Dermis lymphatic vessel endothelial cell (primary cell): ENCODE data around the gene SDHD. TPM values are rescaled to one million over a fixed set of nuclear protein-coding genes. Genes with fewer than 3 reads are reported as not detected.

Experiments
- total RNA-seq: library from RNA; depleted of rRNA; stranded (reverse); fragments of >200 nt; gene quantifications from 2 replicates; pipeline ENCODE4 v1.2.1, GENCODE V29; 2014

The SDHD gene
- 148 and 213 TPM in 2 replicates for total RNA-seq

GRCh38 chr11:112086422-112087191 lies at the start of gene SDHD, which contains the start of gene TIMM8B:
Gene SDHD, plus strand, starts transcription at chr11:112086873. Its CDS starts 35 bp downstream, at chr11:112086908.
Gene TIMM8B, minus strand, starts transcription at chr11:112086756. Its CDS starts 33 bp downstream, at chr11:112086723.

GRCh38 chr11:112073941-112074811 lies 12.5 kb upstream of the SDHD start, which contains the start of the genes NKAPD1 and PIH1D2:
Gene NKAPD1, plus strand, starts transcription at chr11:112074299. Its CDS starts 1,276 bp downstream, at chr11:112075575.
Gene PIH1D2, minus strand, starts transcription at chr11:112074017. Its CDS starts 843 bp downstream, at chr11:112073174.

Other genes with a start within 250 kb of the SDHD start
- gene ALG9, start 215.3 kb upstream of the SDHD start, total RNA-seq = 19.3 and 22.9 TPM in 2 replicates
- 1.7 and 2.4 TPM in 2 replicates for gene FDXACB1, start 207.7 kb upstream of the SDHD start, total RNA-seq
- 3.0 and 6.0 TPM in 2 replicates for gene CFAP68, start 207.3 kb upstream of the SDHD start, total RNA-seq
- 0.26 and 0.33 TPM in 2 replicates for gene CRYAB, start 175.1 kb upstream of the SDHD start, total RNA-seq
- gene HSPB2, start 174.1 kb upstream of the SDHD start, total RNA-seq = not detected in 2 replicates
- 0.52 and 0.54 TPM in 2 replicates for gene C11orf52, start 168.0 kb upstream of the SDHD start, total RNA-seq
- 2.9 and 8.5 TPM in 2 replicates for gene DIXDC1, start 149.5 kb upstream of the SDHD start, total RNA-seq
- 24.7 and 25.6 TPM in 2 replicates for gene DLAT, start 61.5 kb upstream of the SDHD start, total RNA-seq
- gene PIH1D2, start 12.9 kb upstream of the SDHD start, total RNA-seq = 0.33 and 0.69 TPM in 2 replicates
- 15.0 and 20.4 TPM in 2 replicates for gene NKAPD1, start 12.6 kb upstream of the SDHD start, total RNA-seq
- gene TIMM8B, start 117 bp upstream of the SDHD start, total RNA-seq = 67.9 and 89.3 TPM in 2 replicates
- gene IL18, start 77.2 kb downstream of the SDHD start, total RNA-seq = 0.11 TPM in 1 of 2 replicates, not detected in the other
- gene TEX12, start 80.5 kb downstream of the SDHD start, total RNA-seq = 0.17 TPM in 1 of 2 replicates, not detected in the other
- gene BCO2, start 88.6 kb downstream of the SDHD start, total RNA-seq = 0.52 and 1.1 TPM in 2 replicates
- gene PTS, start 139.6 kb downstream of the SDHD start, total RNA-seq = 28.2 and 33.5 TPM in 2 replicates
- not detected in 2 replicates for gene PLET1, start 174.0 kb downstream of the SDHD start, total RNA-seq